Measurements from ENCODE around the gene SMAD1. TPM values are rescaled to one million over a fixed set of nuclear protein-coding genes. Genes with fewer than 3 reads are reported as not detected.

SMAD1 gene
- total RNA-seq, 1 donor from 2014 or later = 26.3 TPM

DNA sequence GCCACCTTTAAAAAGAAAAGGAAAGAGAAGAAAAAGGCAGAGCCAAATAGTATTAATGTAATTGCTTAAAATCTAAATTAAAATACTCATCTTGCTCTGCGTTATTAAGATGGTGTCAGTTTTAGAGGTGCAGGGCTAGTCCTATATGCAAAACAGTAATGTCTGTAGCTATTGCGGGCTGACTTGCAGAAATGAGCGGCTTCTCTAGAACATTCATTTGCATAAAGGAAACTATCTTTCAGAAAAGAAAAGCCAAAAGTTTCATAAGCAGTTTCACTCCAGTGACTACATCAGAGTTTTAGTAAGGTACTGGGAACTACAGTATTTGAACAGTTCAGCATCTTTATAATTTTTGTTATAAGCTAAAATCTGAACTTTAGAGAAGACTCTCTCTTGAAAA, 6.0 kb downstream of the SMAD1 start:
- no peak overlapping the region for H3K4me3 Mint-ChIP-seq (ENCODE audit: low read depth)
- no peaks in the 10 kb centered on the region for H3K36me3 Mint-ChIP-seq (ENCODE audit: insufficient read depth)
- H3K27ac Mint-ChIP-seq = no peak overlapping the region
- no peak for DNase-seq (ENCODE audit: low spot score, unreplicated experiment)
- peaks cover 15% of the 10 kb centered on the region for H3K4me1 Mint-ChIP-seq (ENCODE audit: low read depth)
- no peaks in the 10 kb centered on the region for H3K27me3 Mint-ChIP-seq
- no peaks in the 10 kb centered on the region for H3K9me3 Mint-ChIP-seq (ENCODE audit: low read depth)
- TF ChIP-seq, protein P1, sequence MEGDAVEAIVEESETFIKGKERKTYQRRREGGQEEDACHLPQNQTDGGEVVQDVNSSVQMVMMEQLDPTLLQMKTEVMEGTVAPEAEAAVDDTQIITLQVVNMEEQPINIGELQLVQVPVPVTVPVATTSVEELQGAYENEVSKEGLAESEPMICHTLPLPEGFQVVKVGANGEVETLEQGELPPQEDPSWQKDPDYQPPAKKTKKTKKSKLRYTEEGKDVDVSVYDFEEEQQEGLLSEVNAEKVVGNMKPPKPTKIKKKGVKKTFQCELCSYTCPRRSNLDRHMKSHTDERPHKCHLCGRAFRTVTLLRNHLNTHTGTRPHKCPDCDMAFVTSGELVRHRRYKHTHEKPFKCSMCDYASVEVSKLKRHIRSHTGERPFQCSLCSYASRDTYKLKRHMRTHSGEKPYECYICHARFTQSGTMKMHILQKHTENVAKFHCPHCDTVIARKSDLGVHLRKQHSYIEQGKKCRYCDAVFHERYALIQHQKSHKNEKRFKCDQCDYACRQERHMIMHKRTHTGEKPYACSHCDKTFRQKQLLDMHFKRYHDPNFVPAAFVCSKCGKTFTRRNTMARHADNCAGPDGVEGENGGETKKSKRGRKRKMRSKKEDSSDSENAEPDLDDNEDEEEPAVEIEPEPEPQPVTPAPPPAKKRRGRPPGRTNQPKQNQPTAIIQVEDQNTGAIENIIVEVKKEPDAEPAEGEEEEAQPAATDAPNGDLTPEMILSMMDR (IDR thresholded peaks at IDR 0.05; ENCODE audit: unreplicated experiment) = no peak

DNA sequence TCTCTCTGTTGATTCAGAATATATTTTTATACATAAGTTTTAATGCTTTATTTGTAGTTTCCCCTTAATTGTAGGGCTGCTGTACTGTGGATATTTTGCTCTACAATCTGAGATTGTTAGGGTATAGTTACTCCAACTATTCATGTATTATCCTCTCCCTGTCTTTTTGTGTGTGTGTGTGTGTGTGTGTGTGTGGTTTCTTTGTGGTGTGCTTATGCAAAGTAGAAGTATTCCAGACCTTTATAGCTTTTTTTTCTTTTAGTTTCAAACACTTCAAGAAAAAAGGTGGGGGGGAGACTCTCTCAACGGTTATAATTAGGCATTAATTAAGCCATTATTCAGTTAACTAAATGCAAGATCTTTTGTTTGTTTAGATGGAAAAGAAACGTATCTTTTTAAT, 6.7 kb downstream of the SMAD1 start:
- no peak for DNase-seq (ENCODE audit: low spot score, unreplicated experiment)
- no peaks in the 10 kb centered on the region for H3K36me3 Mint-ChIP-seq (ENCODE audit: insufficient read depth)
- H3K27ac Mint-ChIP-seq = no peak overlapping the region
- no peaks in the 10 kb centered on the region for H3K9me3 Mint-ChIP-seq (ENCODE audit: low read depth)
- TF ChIP-seq, protein P1 (IDR thresholded peaks at IDR 0.05; ENCODE audit: unreplicated experiment) = no peak
- no peaks in the 10 kb centered on the region for H3K27me3 Mint-ChIP-seq
- H3K4me3 Mint-ChIP-seq (ENCODE audit: low read depth) = no peak overlapping the region
- peaks cover 15% of the 10 kb centered on the region for H3K4me1 Mint-ChIP-seq (ENCODE audit: low read depth)

GRCh38 chr4:145489556-145489955, 7.9 kb downstream of the SMAD1 start:
- H3K9me3 Mint-ChIP-seq (ENCODE audit: low read depth) = no peaks in the 10 kb centered on the region
- TF ChIP-seq, protein P1 (IDR thresholded peaks at IDR 0.05; ENCODE audit: unreplicated experiment) = no peak
- no peaks in the 10 kb centered on the region for H3K27me3 Mint-ChIP-seq
- peaks cover 15% of the 10 kb centered on the region for H3K4me1 Mint-ChIP-seq (ENCODE audit: low read depth)
- no peaks in the 10 kb centered on the region for H3K36me3 Mint-ChIP-seq (ENCODE audit: insufficient read depth)
- no peak for DNase-seq (ENCODE audit: low spot score, unreplicated experiment)
- no peak overlapping the region for H3K4me3 Mint-ChIP-seq (ENCODE audit: low read depth)
- H3K27ac Mint-ChIP-seq = no peak overlapping the region

DNA sequence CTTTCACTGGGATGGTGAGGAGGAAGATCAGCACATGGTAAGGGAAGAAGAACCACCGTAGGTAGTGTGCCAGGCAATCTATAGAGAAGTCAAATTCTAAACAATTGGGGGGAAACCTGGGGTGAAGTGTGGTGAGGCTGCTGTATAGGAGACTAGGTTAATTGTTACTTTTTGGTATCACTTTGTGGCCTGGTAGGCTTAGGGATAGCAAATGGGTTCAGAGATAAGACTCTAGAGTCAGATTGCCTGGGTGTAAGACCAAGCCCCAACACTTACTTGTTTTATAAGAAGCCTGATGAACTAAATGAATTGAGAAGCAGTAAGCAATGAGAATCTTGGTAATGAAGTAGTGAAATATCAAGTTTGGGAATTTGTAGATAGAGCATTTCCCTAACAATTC, 8.7 kb downstream of the SMAD1 start:
- no peak for DNase-seq (ENCODE audit: low spot score, unreplicated experiment)
- Mint-ChIP-seq H3K4me1 (ENCODE audit: low read depth) (peaks cover 15% of the 10 kb centered on the region), H3K27me3 (no peaks in the 10 kb centered on the region), H3K36me3 (ENCODE audit: insufficient read depth) (no peaks in the 10 kb centered on the region), H3K4me3 (ENCODE audit: low read depth) (no peak overlapping the region), H3K9me3 (ENCODE audit: low read depth) (no peaks in the 10 kb centered on the region), H3K27ac (no peak overlapping the region)
- TF ChIP-seq, protein P1 (IDR thresholded peaks at IDR 0.05; ENCODE audit: unreplicated experiment) = no peak

- no peaks in the 10 kb centered on the region for H3K9me3 Mint-ChIP-seq (ENCODE audit: low read depth)
- H3K27ac Mint-ChIP-seq = no peak overlapping the region
- H3K4me1 Mint-ChIP-seq (ENCODE audit: low read depth) = peaks cover 15% of the 10 kb centered on the region
- TF ChIP-seq, protein P1 (IDR thresholded peaks at IDR 0.05; ENCODE audit: unreplicated experiment) = no peak
- no peak for DNase-seq (ENCODE audit: low spot score, unreplicated experiment)
- no peaks in the 10 kb centered on the region for H3K36me3 Mint-ChIP-seq (ENCODE audit: insufficient read depth)
- no peak overlapping the region for H3K4me3 Mint-ChIP-seq (ENCODE audit: low read depth)
- no peaks in the 10 kb centered on the region for H3K27me3 Mint-ChIP-seq
These were observed 9.1 kb downstream of the SMAD1 start for GRCh38 chr4:145490796-145491195.

All from progenitor cell of endocrine pancreas (in vitro differentiated cells).